IMR-90 (cell line): ENCODE results near the gene NES. TPM values are rescaled to one million over a fixed set of nuclear protein-coding genes. Genes with fewer than 3 reads are reported as not detected.

Source experiments
- ATAC-seq: fragments of 200-7000 bp; cut with Tn5 transposase; 2 replicates; pipeline ENCODE4 v1.9.1; 2020; ENCODE audit warnings: low read depth, mild to moderate bottlenecking, moderate library complexity
- BruUV-seq: library from RNA; stranded (reverse); fragments of 400-500 nt; replicated peaks from 2 replicates; lab custom pipeline; 2021; lab: Mats Ljungman, UMichigan
- CTCF ChIA-PET: fragments of 300-600 bp; formaldehyde crosslinking; extraction: SDS; loops from one replicate; lab custom pipeline; 2021; ENCODE audit warnings: antibody characterized with exemption; lab: Yijun Ruan, JAX
- POLR2A ChIA-PET: fragments of 300-600 bp; sonication (Branson Sonifier 250); formaldehyde crosslinking; loops from one replicate; lab custom pipeline; 2022; ENCODE audit warnings: antibody characterized with exemption; ENCODE audit not compliant: unreplicated experiment; lab: Charles Lee
- DNase-seq: peaks from one replicate; pipeline ENCODE4 v3.0.0; 2013
- H2AFZ ChIP-seq: replicated peaks from 2 replicates; pipeline ENCODE3; 2013; ENCODE audit warnings: low read length, mild to moderate bottlenecking; ENCODE audit not compliant: poor library complexity
- H2AK5ac ChIP-seq: 2 replicates; pipeline ENCODE4 v1.6.1; 2013; ENCODE audit warnings: low read depth, low read length, inconsistent platforms
- H2AK9ac ChIP-seq: replicated peaks from 2 replicates; pipeline ENCODE3; 2013; ENCODE audit warnings: mild to moderate bottlenecking, low read depth, low read length, moderate library complexity; ENCODE audit not compliant: poor library complexity
- H2BK120ac ChIP-seq: 2 replicates; pipeline ENCODE4 v1.6.1; 2013; ENCODE audit warnings: low read depth, low read length, inconsistent platforms
- H2BK15ac ChIP-seq: 3 replicates; pipeline ENCODE4 v1.6.1; 2013; ENCODE audit warnings: low read depth, low read length, inconsistent platforms
- H2BK20ac ChIP-seq: 2 replicates; pipeline ENCODE4 v1.6.1; 2013; ENCODE audit warnings: low read depth, mild to moderate bottlenecking, inconsistent platforms, low read length, moderate library complexity
- H2BK5ac ChIP-seq: 2 replicates; pipeline ENCODE4 v1.6.1; 2013; ENCODE audit warnings: mild to moderate bottlenecking, low read depth, low read length, inconsistent platforms; ENCODE audit not compliant: poor library complexity, severe bottlenecking
- H3K14ac ChIP-seq: replicated peaks from 2 replicates; pipeline ENCODE4 v1.6.1; 2013; ENCODE audit warnings: low read depth, low read length, inconsistent platforms
- H3K18ac ChIP-seq: 2 replicates; pipeline ENCODE4 v1.6.1; 2013; ENCODE audit warnings: low read depth, low read length, control low read depth
- H3K23ac ChIP-seq: 2 replicates; pipeline ENCODE4 v1.6.1; 2013; ENCODE audit warnings: low read depth, low read length, inconsistent platforms
- H3K27ac ChIP-seq: 2 replicates; pipeline ENCODE4 v1.5.1; 2013; ENCODE audit warnings: mild to moderate bottlenecking, control low read depth, low read length; ENCODE audit not compliant: insufficient read depth
- H3K27me3 ChIP-seq: 2 replicates; pipeline ENCODE4 v1.6.1; 2013; ENCODE audit warnings: low read length; ENCODE audit not compliant: control insufficient read depth, insufficient read depth
- H3K36me3 ChIP-seq: 2 replicates; pipeline ENCODE4 v1.6.1; 2013; ENCODE audit warnings: low read length, mixed read lengths; ENCODE audit not compliant: control insufficient read depth, insufficient read depth
- H3K4ac ChIP-seq: 2 replicates; pipeline ENCODE4 v1.6.1; 2013; ENCODE audit warnings: low read depth, low read length, inconsistent platforms
- H3K4me1 ChIP-seq: 2 replicates; pipeline ENCODE4 v1.6.1; 2013; ENCODE audit warnings: low read length, mixed read lengths; ENCODE audit not compliant: control insufficient read depth, insufficient read depth
- H3K4me2 ChIP-seq: 2 replicates; pipeline ENCODE4 v1.6.1; 2013; ENCODE audit warnings: low read depth, mild to moderate bottlenecking, control low read depth, low read length, moderate library complexity
- H3K4me3 ChIP-seq: 2 replicates; pipeline ENCODE4 v1.5.1; 2013; ENCODE audit warnings: low read depth, mild to moderate bottlenecking, control low read depth, low read length, moderate library complexity; ENCODE audit not compliant: insufficient read depth
- H3K56ac ChIP-seq: 2 replicates; pipeline ENCODE4 v1.6.1; 2013; ENCODE audit warnings: low read length, inconsistent platforms; ENCODE audit not compliant: insufficient read depth; ENCODE audit errors: extremely low read depth
- H3K79me1 ChIP-seq, 2 experiments: 2 replicates each; pipeline ENCODE4 v1.6.1; 2013; ENCODE audit warnings: low read length in 2 of 2, inconsistent platforms in 1 of 2, low read depth in 1 of 2
- H3K9ac ChIP-seq: 2 replicates; pipeline ENCODE4 v1.6.1; 2013; ENCODE audit warnings: low read depth, low read length, control low read depth
- H3K9me1 ChIP-seq: 2 replicates; pipeline ENCODE4 v1.6.1; 2013; ENCODE audit warnings: low read length, inconsistent platforms; ENCODE audit not compliant: insufficient read depth
- H3K9me3 ChIP-seq: 2 replicates; pipeline ENCODE4 v1.6.1; 2013; ENCODE audit warnings: low read length; ENCODE audit not compliant: control insufficient read depth, insufficient read depth
- H4K20me1 ChIP-seq: 2 replicates; pipeline ENCODE4 v1.6.1; 2013; ENCODE audit warnings: low read length, inconsistent platforms; ENCODE audit not compliant: insufficient read depth
- H4K5ac ChIP-seq: 2 replicates; pipeline ENCODE4 v1.6.1; 2013; ENCODE audit warnings: mild to moderate bottlenecking, low read depth, low read length, control low read depth
- H4K8ac ChIP-seq, 2 experiments: 2 replicates each; pipeline ENCODE4 v1.6.1; 2013; ENCODE audit warnings: low read depth in 2 of 2, low read length in 2 of 2, control low read depth in 1 of 2, inconsistent platforms in 1 of 2
- H4K91ac ChIP-seq: 2 replicates; pipeline ENCODE4 v1.6.1; 2013; ENCODE audit warnings: low read depth, low read length, inconsistent platforms; ENCODE audit not compliant: insufficient read depth
- BHLHE40 ChIP-seq: fragments of 150-350 bp; IDR thresholded peaks from 2 replicates; pipeline ENCODE4 v1.6.1; 2016; ENCODE audit warnings: mild to moderate bottlenecking, low read depth, low read length
- CEBPB ChIP-seq: IDR thresholded peaks from 2 replicates; pipeline ENCODE4 v1.6.1; 2012; ENCODE audit warnings: low read depth, low read length, improper control_type of control experiment
- CHD1 ChIP-seq: IDR thresholded peaks from 2 replicates; pipeline ENCODE4 v1.6.1; 2012; ENCODE audit warnings: low read depth, low read length, improper control_type of control experiment
- FOS ChIP-seq: fragments of 150-350 bp; IDR thresholded peaks from 2 replicates; pipeline ENCODE4 v1.6.1; 2016; ENCODE audit warnings: low read depth, low read length
- MAFK ChIP-seq: IDR thresholded peaks from 2 replicates; pipeline ENCODE4 v1.6.1; 2012; ENCODE audit warnings: low read depth, low read length, improper control_type of control experiment
- MAZ ChIP-seq: IDR thresholded peaks from 2 replicates; pipeline ENCODE4 v1.6.1; 2012; ENCODE audit warnings: low read depth, mild to moderate bottlenecking, low read length, improper control_type of control experiment, moderate library complexity, borderline replicate concordance
- MXI1 ChIP-seq: IDR thresholded peaks from 2 replicates; pipeline ENCODE4 v1.6.1; 2012; ENCODE audit warnings: low read depth, mild to moderate bottlenecking, low read length, moderate library complexity, borderline replicate concordance
- NFE2L2 ChIP-seq: fragments of 150-350 bp; IDR thresholded peaks from 2 replicates; pipeline ENCODE4 v1.6.1; 2016; ENCODE audit warnings: low read depth, mild to moderate bottlenecking, low read length
- POLR2A ChIP-seq: IDR thresholded peaks from 2 replicates; pipeline ENCODE4 v1.6.1; 2012; ENCODE audit warnings: mild to moderate bottlenecking, low read depth, low read length
- RAD21 ChIP-seq: IDR thresholded peaks from 2 replicates; pipeline ENCODE4 v1.6.1; 2012; ENCODE audit warnings: low read length, improper control_type of control experiment
- RCOR1 ChIP-seq: IDR thresholded peaks from 2 replicates; pipeline ENCODE4 v1.6.1; 2012; ENCODE audit warnings: mild to moderate bottlenecking, low read length, improper control_type of control experiment; ENCODE audit not compliant: insufficient replicate concordance
- RFX5 ChIP-seq: IDR thresholded peaks from 2 replicates; pipeline ENCODE4 v1.8.0; 2012; ENCODE audit warnings: low read depth, mild to moderate bottlenecking, low read length, moderate library complexity
- SMC3 ChIP-seq: fragments of 150-350 bp; IDR thresholded peaks from 2 replicates; pipeline ENCODE4 v1.6.1; 2016; ENCODE audit warnings: low read depth, mild to moderate bottlenecking, antibody characterized with exemption, low read length, moderate library complexity
- WGBS, 2 experiments: methylation state at CpG; one replicate each; pipeline versions ENCODE4 v1.1.5 to v1.1.7; 2013; ENCODE audit warnings: missing lambda C conversion rate in 2 of 2; ENCODE audit not compliant: insufficient read length in 1 of 2; ENCODE audit errors: extremely low coverage in 2 of 2; 5-methylcytosine and 5-hydroxymethylcytosine counted together
- dilution Hi-C: fragments of 300-500 bp; cut with HindIII; formaldehyde crosslinking; loops from one replicate; pipeline ENCODE4 v1.14.3; 2018; ENCODE audit warnings: low sequenced_read_pairs; ENCODE audit not compliant: unreplicated experiment
- in situ Hi-C: fragments of 300-500 bp; cut with MboI; formaldehyde crosslinking; loops from 3 replicates; pipeline ENCODE4 v1.14.3; 2019; ENCODE audit warnings: low sequenced_read_pairs, inconsistent platforms, mixed read lengths
- intact Hi-C: fragments of 100-400 bp; cut with micrococcal nuclease; formaldehyde crosslinking; loops from 2 replicates; pipeline ENCODE4 v1.10.0; 2022
- polyA plus RNA-seq, 3 experiments: library from polyadenylated mRNA; depleted of rRNA; stranded (reverse); fragments of >200 nt; gene quantifications; 2 replicates each; pipeline ENCODE4 v1.2.3, GENCODE V29; 2012; ENCODE audit warnings: low replicate concordance in 1 of 3
- total RNA-seq: library from RNA; depleted of rRNA; stranded (reverse); fragments of >200 nt; gene quantifications from 2 replicates; pipeline ENCODE4 v1.2.3, GENCODE V29; 2012
- TF ChIP-seq, protein P1 (sequence below): fragments of 150-350 bp; IDR thresholded peaks from 2 replicates; pipeline ENCODE4 v1.6.1; 2016; ENCODE audit warnings: low read depth, mild to moderate bottlenecking, low read length, moderate library complexity, borderline replicate concordance
- TF ChIP-seq, protein P2 (sequence below): fragments of 150-350 bp; IDR thresholded peaks from 2 replicates; pipeline ENCODE4 v1.6.1; 2017; ENCODE audit warnings: mild to moderate bottlenecking, antibody characterized with exemption, low read length, low read depth
- TF ChIP-seq, protein P3 (sequence below): conservative IDR thresholded peaks from 2 replicates; pipeline ENCODE4 v1.5.1; 2012; ENCODE audit warnings: mild to moderate bottlenecking, low read depth, low read length, improper control_type of control experiment

The NES gene
- total and polyA plus RNA-seq, 2 of the 4 experiments (the other 2 are of a cell fraction) = 25.3 to 40.1 TPM

DNA sequence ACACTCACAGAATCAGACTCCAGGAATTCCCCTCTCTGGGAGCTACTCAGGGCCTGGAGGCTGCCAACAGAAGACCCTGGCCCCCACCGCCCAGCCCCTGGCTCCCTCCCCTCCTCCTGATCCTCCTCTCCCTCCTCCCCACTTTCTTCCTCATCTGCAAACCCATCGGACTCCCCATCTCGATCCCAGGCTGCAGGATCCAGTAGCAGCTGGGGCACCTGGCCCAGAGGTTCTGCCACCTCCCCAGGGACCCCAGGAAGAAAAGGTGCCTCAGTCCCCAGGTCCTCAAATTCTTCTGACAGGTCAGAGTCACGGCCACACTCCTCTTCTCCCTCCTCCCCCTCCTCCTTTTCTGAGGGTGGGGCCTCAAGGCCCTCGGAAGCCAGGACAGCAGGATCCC is 7.4 kb downstream of the NES start:
- Histone ChIP-seq H2BK5ac (no peak overlapping the region), H3K56ac (no peak overlapping the region), H3K27me3 (no peaks in the 10 kb centered on the region), H3K9me3 (no peaks in the 10 kb centered on the region), H3K27ac (no peak overlapping the region), H3K4me3 (no peak overlapping the region), H3K14ac (no peak overlapping the region), H3K36me3 (peaks cover 14% of the 10 kb centered on the region), H2BK20ac (no peak overlapping the region), H2BK15ac (no peak overlapping the region), H4K91ac (no peak overlapping the region), H3K4ac (no peak overlapping the region), H2AFZ (no peak overlapping the region), H3K79me1 (peaks cover 7 to 45% of the 10 kb centered on the region in 2 experiments; a peak in 2 of 4 replicates), H3K23ac (no peak overlapping the region), H3K9me1 (peaks cover 22% of the 10 kb centered on the region), H2AK9ac (no peak overlapping the region), H3K4me1 (peaks cover 36% of the 10 kb centered on the region), H2BK120ac (no peak overlapping the region), H3K18ac (no peak overlapping the region), H2AK5ac (no peak overlapping the region), H4K20me1 (peaks cover 14% of the 10 kb centered on the region), H3K4me2 (no peak overlapping the region), H3K9ac (no peak overlapping the region), H4K8ac (no peak overlapping the region), H4K5ac (no peak overlapping the region)
- DNase-seq (no peak), ATAC-seq (no peak)
- in situ Hi-C loops (no loop called here), dilution Hi-C loops (no loop called here), intact Hi-C loops (no loop called here)
- WGBS, 2 experiments = 25% methylated on average over 2 of the region's 5 CpGs; no CpG with 5 or more reads in 1 of the 2 experiments
- TF ChIP-seq NFE2L2 = no peak
- no peak for TF ChIP-seq FOS
- TF ChIP-seq MXI1 = no peak
- no peak for TF ChIP-seq CEBPB
- no peak for TF ChIP-seq BHLHE40
- TF ChIP-seq RFX5 = no peak
- no peak for TF ChIP-seq POLR2A
- TF ChIP-seq MAZ = no peak
- no peak for TF ChIP-seq RCOR1
- TF ChIP-seq, protein P1, sequence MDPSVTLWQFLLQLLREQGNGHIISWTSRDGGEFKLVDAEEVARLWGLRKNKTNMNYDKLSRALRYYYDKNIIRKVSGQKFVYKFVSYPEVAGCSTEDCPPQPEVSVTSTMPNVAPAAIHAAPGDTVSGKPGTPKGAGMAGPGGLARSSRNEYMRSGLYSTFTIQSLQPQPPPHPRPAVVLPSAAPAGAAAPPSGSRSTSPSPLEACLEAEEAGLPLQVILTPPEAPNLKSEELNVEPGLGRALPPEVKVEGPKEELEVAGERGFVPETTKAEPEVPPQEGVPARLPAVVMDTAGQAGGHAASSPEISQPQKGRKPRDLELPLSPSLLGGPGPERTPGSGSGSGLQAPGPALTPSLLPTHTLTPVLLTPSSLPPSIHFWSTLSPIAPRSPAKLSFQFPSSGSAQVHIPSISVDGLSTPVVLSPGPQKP = no peak
- TF ChIP-seq, protein P2, sequence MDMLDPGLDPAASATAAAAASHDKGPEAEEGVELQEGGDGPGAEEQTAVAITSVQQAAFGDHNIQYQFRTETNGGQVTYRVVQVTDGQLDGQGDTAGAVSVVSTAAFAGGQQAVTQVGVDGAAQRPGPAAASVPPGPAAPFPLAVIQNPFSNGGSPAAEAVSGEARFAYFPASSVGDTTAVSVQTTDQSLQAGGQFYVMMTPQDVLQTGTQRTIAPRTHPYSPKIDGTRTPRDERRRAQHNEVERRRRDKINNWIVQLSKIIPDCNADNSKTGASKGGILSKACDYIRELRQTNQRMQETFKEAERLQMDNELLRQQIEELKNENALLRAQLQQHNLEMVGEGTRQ = no peak
- TF ChIP-seq MAFK = no peak
- TF ChIP-seq RAD21 = no peak
- TF ChIP-seq, protein P3, sequence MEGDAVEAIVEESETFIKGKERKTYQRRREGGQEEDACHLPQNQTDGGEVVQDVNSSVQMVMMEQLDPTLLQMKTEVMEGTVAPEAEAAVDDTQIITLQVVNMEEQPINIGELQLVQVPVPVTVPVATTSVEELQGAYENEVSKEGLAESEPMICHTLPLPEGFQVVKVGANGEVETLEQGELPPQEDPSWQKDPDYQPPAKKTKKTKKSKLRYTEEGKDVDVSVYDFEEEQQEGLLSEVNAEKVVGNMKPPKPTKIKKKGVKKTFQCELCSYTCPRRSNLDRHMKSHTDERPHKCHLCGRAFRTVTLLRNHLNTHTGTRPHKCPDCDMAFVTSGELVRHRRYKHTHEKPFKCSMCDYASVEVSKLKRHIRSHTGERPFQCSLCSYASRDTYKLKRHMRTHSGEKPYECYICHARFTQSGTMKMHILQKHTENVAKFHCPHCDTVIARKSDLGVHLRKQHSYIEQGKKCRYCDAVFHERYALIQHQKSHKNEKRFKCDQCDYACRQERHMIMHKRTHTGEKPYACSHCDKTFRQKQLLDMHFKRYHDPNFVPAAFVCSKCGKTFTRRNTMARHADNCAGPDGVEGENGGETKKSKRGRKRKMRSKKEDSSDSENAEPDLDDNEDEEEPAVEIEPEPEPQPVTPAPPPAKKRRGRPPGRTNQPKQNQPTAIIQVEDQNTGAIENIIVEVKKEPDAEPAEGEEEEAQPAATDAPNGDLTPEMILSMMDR = no peak
- TF ChIP-seq CHD1 = no peak
- TF ChIP-seq SMC3 = no peak
- ChIA-PET CTCF (no interaction called here), POLR2A (no interaction called here)
- no TSS peak for BruUV-seq
